H9 (cell line): ENCODE data around the gene LIN54. TPM values are rescaled to one million over a fixed set of nuclear protein-coding genes. Genes with fewer than 3 reads are reported as not detected.

Experiments
- DNase-seq: peaks from one replicate; pipeline ENCODE4 v3.0.0-alpha.2; 2017
- H2AFZ ChIP-seq: one replicate; pipeline ENCODE4 v1.6.1; 2013; ENCODE audit warnings: mild to moderate bottlenecking, low read length, control low read depth, moderate library complexity
- H2AK5ac ChIP-seq: 2 replicates; pipeline ENCODE4 v1.6.1; 2013; ENCODE audit warnings: low read length, control low read depth, mixed read lengths; ENCODE audit not compliant: insufficient read length
- H2BK120ac ChIP-seq: one replicate; pipeline ENCODE4 v1.6.1; 2013; ENCODE audit warnings: low read depth, mild to moderate bottlenecking, low read length, control low read depth, inconsistent platforms; ENCODE audit not compliant: poor library complexity, severe bottlenecking
- H2BK12ac ChIP-seq: 2 replicates; pipeline ENCODE4 v1.6.1; 2013; ENCODE audit warnings: low read length, control low read depth, mixed read lengths, low read depth; ENCODE audit not compliant: insufficient read length
- H2BK15ac ChIP-seq: 2 replicates; pipeline ENCODE4 v1.6.1; 2013; ENCODE audit warnings: low read depth, low read length, control low read depth
- H2BK20ac ChIP-seq: one replicate; pipeline ENCODE4 v1.6.1; 2013; ENCODE audit warnings: low read depth, mild to moderate bottlenecking, low read length, control low read depth, inconsistent platforms; ENCODE audit not compliant: poor library complexity, severe bottlenecking
- H2BK5ac ChIP-seq: 2 replicates; pipeline ENCODE4 v1.6.1; 2013; ENCODE audit warnings: low read length, control low read depth, mixed read lengths; ENCODE audit not compliant: insufficient read length
- H3K14ac ChIP-seq: 2 replicates; pipeline ENCODE4 v1.6.1; 2013; ENCODE audit warnings: low read length, control low read depth; ENCODE audit not compliant: insufficient read depth
- H3K18ac ChIP-seq: 2 replicates; pipeline ENCODE4 v1.6.1; 2013; ENCODE audit warnings: low read depth, mild to moderate bottlenecking, mixed read lengths, low read length, control low read depth; ENCODE audit not compliant: insufficient read length
- H3K23ac ChIP-seq: 2 replicates; pipeline ENCODE4 v1.6.1; 2013; ENCODE audit warnings: low read length, control low read depth, mixed read lengths, low read depth; ENCODE audit not compliant: insufficient read length
- H3K23me2 ChIP-seq: 2 replicates; pipeline ENCODE4 v1.6.1; 2013; ENCODE audit warnings: low read depth, mild to moderate bottlenecking, mixed read lengths, low read length, control low read depth; ENCODE audit not compliant: insufficient read length, poor library complexity, severe bottlenecking
- H3K27ac ChIP-seq: 2 replicates; pipeline ENCODE4 v1.5.1; 2013; ENCODE audit warnings: low read length, control low read depth, mixed read lengths, low read depth; ENCODE audit not compliant: insufficient read length
- H3K27me3 ChIP-seq: 2 replicates; pipeline ENCODE4 v1.6.1; 2013; ENCODE audit warnings: low read length, control low read depth, inconsistent platforms; ENCODE audit not compliant: insufficient read depth
- H3K4ac ChIP-seq: 2 replicates; pipeline ENCODE4 v1.6.1; 2013; ENCODE audit warnings: low read depth, mild to moderate bottlenecking, control low read depth, inconsistent platforms, low read length, moderate library complexity
- H3K4me1 ChIP-seq: 2 replicates; pipeline ENCODE4 v1.6.1; 2013; ENCODE audit warnings: low read length, control low read depth, inconsistent platforms; ENCODE audit not compliant: insufficient read depth
- H3K4me2 ChIP-seq: 2 replicates; pipeline ENCODE4 v1.6.1; 2013; ENCODE audit warnings: low read length, control low read depth, mixed read lengths; ENCODE audit not compliant: insufficient read length, insufficient read depth
- H3K56ac ChIP-seq: 2 replicates; pipeline ENCODE4 v1.6.1; 2013; ENCODE audit warnings: low read depth, mild to moderate bottlenecking, mixed read lengths, low read length, control low read depth; ENCODE audit not compliant: insufficient read length
- H3K79me1 ChIP-seq: 2 replicates; pipeline ENCODE4 v1.6.1; 2013; ENCODE audit warnings: low read depth, mild to moderate bottlenecking, moderate library complexity, low read length, control low read depth, inconsistent platforms; ENCODE audit not compliant: insufficient read depth, poor library complexity, severe bottlenecking
- H3K79me2 ChIP-seq: 2 replicates; pipeline ENCODE4 v1.6.1; 2013; ENCODE audit warnings: low read length, control low read depth, inconsistent platforms; ENCODE audit not compliant: insufficient read depth
- H3K9ac ChIP-seq: 2 replicates; pipeline ENCODE4 v1.6.1; 2013; ENCODE audit warnings: low read length, control low read depth, mixed read lengths; ENCODE audit not compliant: insufficient read length; ENCODE audit errors: extremely low read depth
- H3K9me3 ChIP-seq: one replicate; pipeline ENCODE4 v1.6.1; 2013; ENCODE audit warnings: low read depth, low read length, inconsistent platforms; ENCODE audit not compliant: control insufficient read depth
- H3T11ph ChIP-seq: one replicate; pipeline ENCODE4 v1.6.1; 2013; ENCODE audit warnings: mild to moderate bottlenecking, low read length, control low read depth, inconsistent platforms
- H4K20me1 ChIP-seq: one replicate; pipeline ENCODE4 v1.6.1; 2013; ENCODE audit not compliant: control insufficient read depth, insufficient read length, insufficient read depth
- H4K5ac ChIP-seq: 2 replicates; pipeline ENCODE4 v1.6.1; 2013; ENCODE audit warnings: low read depth, mild to moderate bottlenecking, mixed read lengths, low read length, control low read depth; ENCODE audit not compliant: insufficient read length
- H4K8ac ChIP-seq: replicated peaks from 2 replicates; pipeline ENCODE4 v1.6.1; 2013; ENCODE audit warnings: low read length, control low read depth, mixed read lengths, low read depth; ENCODE audit not compliant: insufficient read length
- H4K91ac ChIP-seq: 2 replicates; pipeline ENCODE4 v1.6.1; 2013; ENCODE audit warnings: low read depth, mild to moderate bottlenecking, moderate library complexity, mixed read lengths, low read length, control low read depth; ENCODE audit not compliant: insufficient read length
- H3K27ac Mint-ChIP-seq, 3 experiments: 2 replicates in 2 of 3; 3 replicates in 1 of 3; pipeline ENCODE4 v1.8.0; 2020 to 2021; ENCODE audit warnings: mixed read lengths in 3 of 3, mild to moderate bottlenecking in 1 of 3, moderate library complexity in 1 of 3
- H3K27me3 Mint-ChIP-seq: 2 replicates; pipeline ENCODE4 v1.8.0; 2021; ENCODE audit warnings: low read depth, mild to moderate bottlenecking, moderate library complexity, mixed read lengths
- H3K36me3 Mint-ChIP-seq, 3 experiments: 2 replicates in 2 of 3; 3 replicates in 1 of 3; pipeline ENCODE4 v1.8.0; 2020 to 2021; ENCODE audit warnings: low read depth in 3 of 3, mixed read lengths in 3 of 3; ENCODE audit not compliant: insufficient read depth in 1 of 3
- H3K4me1 Mint-ChIP-seq, 2 experiments: 2 replicates each; pipeline ENCODE4 v1.8.0; 2020; ENCODE audit warnings: mixed read lengths in 2 of 2
- H3K4me3 Mint-ChIP-seq, 2 experiments: 2 replicates in 1 of 2; 3 replicates in 1 of 2; pipeline ENCODE4 v1.8.0; 2020 to 2021; ENCODE audit warnings: mild to moderate bottlenecking in 2 of 2, mixed read lengths in 2 of 2, moderate library complexity in 1 of 2
- H3K9me3 Mint-ChIP-seq, 2 experiments: 2 replicates in 1 of 2; 3 replicates in 1 of 2; pipeline ENCODE4 v1.8.0; 2020; ENCODE audit warnings: mild to moderate bottlenecking in 2 of 2, mixed read lengths in 2 of 2, moderate library complexity in 1 of 2
- CTCF ChIP-seq: fragments of 200-600 bp; sonication (generic); conservative IDR thresholded peaks from 3 replicates; pipeline ENCODE4 v1.8.0; 2021; ENCODE audit warnings: antibody characterized with exemption, mild to moderate bottlenecking
- WGBS: extraction: QIAGEN DNeasy Blood & Tissue Kit; methylation state at CpG from one replicate; pipeline ENCODE4 v1.1.7; 2013; ENCODE audit warnings: missing lambda C conversion rate, low lambda C conversion rate, mixed read lengths; ENCODE audit not compliant: insufficient read length; ENCODE audit errors: extremely low coverage; 5-methylcytosine and 5-hydroxymethylcytosine counted together
- total RNA-seq: library from RNA; stranded (reverse); gene quantifications from 2 replicates; pipeline ENCODE4 v1.2.1, GENCODE V29; 2021

The LIN54 gene
- total RNA-seq, 1 experiment from 2014 or later = 16.3 TPM

- Histone ChIP-seq H3K79me2 (no peaks in the 10 kb centered on the region), H4K91ac (no peak overlapping the region), H3K23me2 (no peaks in the 10 kb centered on the region), H3K4me2 (no peak overlapping the region), H2AK5ac (no peak overlapping the region), H3K79me1 (no peaks in the 10 kb centered on the region), H3K18ac (no peak overlapping the region), H3K56ac (no peak overlapping the region), H2BK5ac (no peak overlapping the region), H3K23ac (no peak overlapping the region), H3K9me3 (no peaks in the 10 kb centered on the region), H3K27me3 (no peaks in the 10 kb centered on the region), H3K4ac (no peak overlapping the region), H3K14ac (no peak overlapping the region), H4K5ac (no peak overlapping the region), H3K27ac (no peak overlapping the region), H2AFZ (no peak overlapping the region), H2BK12ac (no peak overlapping the region), H2BK15ac (no peak overlapping the region), H4K20me1 (no peaks in the 10 kb centered on the region), H2BK120ac (no peak overlapping the region), H3T11ph (no peak overlapping the region), H3K9ac (no peak overlapping the region), H4K8ac (no peak overlapping the region), H3K4me1 (no peaks in the 10 kb centered on the region), H2BK20ac (no peak overlapping the region)
- H3K36me3 Mint-ChIP-seq = peaks cover 2 to 7% (median 4%) of the 10 kb centered on the region in 3 experiments; a peak in 4 of 7 replicates
- no peaks in the 10 kb centered on the region for H3K4me1 Mint-ChIP-seq
- no peak for TF ChIP-seq CTCF
- no peaks in the 10 kb centered on the region; a peak in 1 of 5 replicates for H3K9me3 Mint-ChIP-seq
- H3K4me3 Mint-ChIP-seq = no peak overlapping the region
- no peak for DNase-seq
- WGBS = no CpG with 5 or more reads among the region's 4 CpGs
- no peaks in the 10 kb centered on the region for H3K27me3 Mint-ChIP-seq
- H3K27ac Mint-ChIP-seq = no peak overlapping the region
Observed at GRCh38 chr4:82984459-82984858, 26.2 kb downstream of the LIN54 start.
